ENCODE data around the gene CDC27.

- TF ChIP-seq CTCF (IDR thresholded peaks at IDR 0.05): no peak
- no peak for TF ChIP-seq POLR2A (IDR thresholded peaks at IDR 0.05; ENCODE audit: low read depth)
- no peak for TF ChIP-seq POLR2AphosphoS5 (IDR thresholded peaks at IDR 0.05)
Observed at GRCh38 chr17:47176389-47176826, 12.7 kb downstream of the CDC27 start.
